Stimulated activated CD8-positive, alpha-beta memory T cell treated with anti-CD3 and anti-CD28 coated beads, Interleukin-4, amount 100 ng/mL, for 4 hours (primary cell): ENCODE data around the gene KCNK6.
A peak's percentile ranks its signal among the peaks of the same experiment; 100 is the strongest.

ENCODE experiments used
- DNase-seq, 2 donors: peaks; one replicate each; pipeline ENCODE4 v3.0.0-alpha.2; 2020; ENCODE audit warnings: low read depth in 2 of 2, low spot score in 1 of 2

The KCNK6 gene

DNA sequence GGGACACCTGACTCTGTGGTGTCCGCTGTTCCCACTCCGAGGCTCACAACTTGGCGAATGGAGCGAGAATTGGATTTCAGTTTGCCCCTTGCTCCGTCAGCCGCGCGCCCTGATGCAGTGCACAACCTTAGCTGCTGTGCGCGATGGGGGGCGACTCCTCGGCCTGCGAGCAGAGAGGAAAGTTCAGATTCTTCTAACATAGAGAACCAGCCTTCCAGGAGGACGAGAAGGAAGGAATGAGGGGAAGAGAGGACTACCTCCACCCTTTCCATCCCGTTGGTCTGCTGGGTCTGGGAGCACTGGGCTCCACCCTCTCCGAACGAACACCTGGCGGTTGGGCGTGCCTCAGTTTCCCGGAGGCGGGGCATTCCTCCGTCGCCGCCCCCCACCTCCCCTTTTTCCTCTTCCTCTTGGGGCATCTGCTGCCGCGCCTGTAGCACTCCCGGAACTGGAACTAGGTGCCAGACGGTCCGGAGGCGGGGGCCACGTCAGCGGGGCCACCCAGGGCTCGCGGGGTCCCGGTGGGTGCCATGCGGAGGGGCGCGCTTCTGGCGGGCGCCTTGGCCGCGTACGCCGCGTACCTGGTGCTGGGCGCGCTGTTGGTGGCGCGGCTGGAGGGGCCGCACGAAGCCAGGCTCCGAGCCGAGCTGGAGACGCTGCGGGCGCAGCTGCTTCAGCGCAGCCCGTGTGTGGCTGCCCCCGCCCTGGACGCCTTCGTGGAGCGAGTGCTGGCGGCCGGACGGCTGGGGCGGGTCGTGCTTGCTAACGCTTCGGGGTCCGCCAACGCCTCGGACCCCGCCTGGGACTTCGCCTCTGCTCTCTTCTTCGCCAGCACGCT, at the start of gene KCNK6:
KCNK6 (plus strand) TSS at position 425 of the 838 bp plus-strand sequence; CDS start at position 531, 106 bp downstream.
- peak; percentile 13 to 54 for DNase-seq

- no peak for DNase-seq
These were observed 49.0 kb upstream of the KCNK6 start for GRCh38 chr19:38270587-38271167.

DNA sequence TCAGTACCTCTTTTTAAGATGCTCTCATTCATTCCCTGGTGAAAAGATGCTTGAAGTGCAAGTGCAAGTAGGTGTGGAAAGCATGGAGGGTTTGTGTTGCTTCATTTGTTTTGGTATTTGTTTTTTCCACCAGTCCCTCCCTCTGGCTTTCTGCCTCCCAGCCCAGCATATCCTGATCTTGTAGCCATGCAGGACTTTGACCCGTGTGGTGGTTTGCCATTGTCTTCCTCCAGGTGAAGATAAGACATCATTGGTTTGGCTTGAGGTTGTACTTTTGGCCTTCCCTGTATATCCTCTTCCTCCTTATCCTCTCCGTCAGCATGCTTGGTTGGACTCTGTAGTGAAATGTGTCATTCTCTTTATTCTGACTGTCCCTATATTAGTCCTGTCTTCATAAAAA, 46.1 kb upstream of the KCNK6 start:
- no peak for DNase-seq

DNA sequence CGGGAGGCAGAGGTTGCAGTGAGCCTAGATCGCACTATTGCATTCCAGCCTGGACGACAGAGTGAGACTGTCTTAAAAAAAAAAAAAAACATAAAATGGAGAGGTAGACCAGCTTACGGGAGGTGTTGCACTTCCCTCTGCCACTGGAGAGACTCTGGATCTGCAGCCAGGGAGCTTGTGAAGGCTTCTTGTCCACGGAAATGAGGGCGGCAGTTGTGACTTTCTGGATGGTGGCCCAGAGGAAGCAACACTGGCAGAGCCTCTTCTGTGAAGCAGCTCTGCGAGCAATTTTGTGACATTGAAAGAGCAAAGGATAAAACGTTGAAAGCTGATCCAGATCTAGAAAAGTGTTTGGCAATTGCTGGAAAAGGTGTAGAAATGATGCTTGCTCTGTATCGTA, 44.9 kb upstream of the KCNK6 start:
- DNase-seq = no peak

DNA sequence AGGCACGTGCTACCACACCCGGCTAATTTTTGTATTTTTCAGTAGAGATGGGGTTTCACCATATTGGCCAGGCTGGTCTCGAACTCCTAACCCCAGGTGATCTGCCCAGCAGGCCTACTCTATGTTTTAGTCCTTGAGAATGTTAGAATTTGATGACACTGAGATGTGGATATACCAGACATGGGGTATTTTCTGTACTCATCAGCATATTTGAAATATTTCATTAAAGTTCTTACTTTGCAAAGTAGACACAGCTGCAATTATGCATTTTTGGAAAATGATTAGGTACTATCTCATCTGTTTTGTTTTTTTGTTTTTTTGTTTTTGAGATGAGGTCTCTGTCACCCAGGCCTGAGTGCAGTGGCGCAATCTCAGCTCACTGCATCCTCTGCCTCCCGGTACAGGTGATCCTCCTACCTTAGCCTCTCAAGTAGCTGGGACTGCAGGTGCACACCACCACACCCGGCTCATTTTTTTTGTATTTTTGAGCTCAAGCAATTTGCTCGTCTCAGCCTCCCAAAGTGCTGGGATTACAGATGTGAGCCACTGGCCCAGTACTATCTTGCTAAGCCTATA, 42.6 kb upstream of the KCNK6 start:
- DNase-seq = no peak

DNA sequence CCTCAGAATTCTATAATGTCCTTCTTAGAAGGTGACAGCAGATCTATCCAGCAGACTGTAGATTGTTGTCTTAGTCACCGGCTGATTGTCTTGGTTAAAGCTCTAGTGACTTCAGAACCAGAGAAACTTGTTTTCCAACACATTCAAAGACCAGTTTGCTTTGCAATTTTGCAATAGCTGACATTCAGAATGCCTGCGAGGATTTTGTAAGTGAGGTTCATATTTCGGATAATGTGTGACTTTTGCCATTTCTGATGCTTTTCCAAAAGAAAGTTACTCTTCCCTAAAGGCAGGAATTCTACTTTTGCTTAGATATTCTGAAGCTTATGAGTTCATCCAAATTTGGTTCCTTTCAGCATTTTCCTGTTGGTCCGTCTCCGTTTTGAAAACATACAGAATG, 42.1 kb upstream of the KCNK6 start:
- DNase-seq = no peak

- DNase-seq = no peak
These were observed 41.5 kb upstream of the KCNK6 start for GRCh38 chr19:38277969-38278680.

GRCh38 chr19:38278751-38279150, 40.9 kb upstream of the KCNK6 start:
- DNase-seq = no peak

GRCh38 chr19:38280030-38280921, 39.4 kb upstream of the KCNK6 start:
- no peak for DNase-seq

- no peak for DNase-seq
These were observed 37.7 kb upstream of the KCNK6 start for GRCh38 chr19:38281811-38282566.

DNA sequence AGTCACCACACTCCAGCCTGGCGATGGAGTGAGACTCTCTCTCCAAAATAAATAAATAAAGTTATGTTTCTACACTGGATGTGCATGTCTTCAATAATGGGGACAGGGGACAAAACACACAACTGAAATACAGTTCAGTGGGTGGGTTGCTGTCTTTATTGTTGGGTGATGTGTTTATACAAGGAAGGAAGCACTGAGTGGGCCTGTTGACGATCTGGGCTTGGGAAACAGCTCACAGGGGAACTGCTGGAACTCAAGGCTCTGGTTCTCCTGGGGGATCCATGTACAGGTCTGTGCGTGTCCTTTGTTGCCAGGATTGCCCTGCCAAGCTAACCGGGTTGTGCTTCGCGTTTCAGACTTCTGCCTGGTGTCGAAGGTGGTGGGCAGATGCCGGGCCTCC, 36.4 kb upstream of the KCNK6 start:
- DNase-seq = no peak

DNA sequence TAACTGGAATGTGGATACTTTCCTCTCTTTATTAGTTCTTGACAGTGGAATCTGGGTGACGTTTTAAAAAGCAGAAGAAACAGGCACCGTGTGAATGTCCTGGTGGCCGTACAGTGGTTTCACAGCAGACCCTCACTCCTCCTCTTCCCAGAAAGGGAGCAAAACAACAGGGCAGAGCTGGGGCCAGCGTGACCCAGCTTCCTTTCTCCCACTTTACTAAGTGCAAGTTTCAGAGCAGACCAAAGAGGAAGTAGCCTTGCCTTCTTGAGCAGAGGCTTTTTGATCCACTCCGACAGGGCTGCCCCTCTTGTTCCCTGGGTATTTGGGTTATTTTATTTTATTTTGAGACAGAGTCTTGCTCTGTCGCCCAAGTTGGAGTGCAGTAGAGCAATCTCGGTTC, 35.2 kb upstream of the KCNK6 start:
- no peak for DNase-seq

DNA sequence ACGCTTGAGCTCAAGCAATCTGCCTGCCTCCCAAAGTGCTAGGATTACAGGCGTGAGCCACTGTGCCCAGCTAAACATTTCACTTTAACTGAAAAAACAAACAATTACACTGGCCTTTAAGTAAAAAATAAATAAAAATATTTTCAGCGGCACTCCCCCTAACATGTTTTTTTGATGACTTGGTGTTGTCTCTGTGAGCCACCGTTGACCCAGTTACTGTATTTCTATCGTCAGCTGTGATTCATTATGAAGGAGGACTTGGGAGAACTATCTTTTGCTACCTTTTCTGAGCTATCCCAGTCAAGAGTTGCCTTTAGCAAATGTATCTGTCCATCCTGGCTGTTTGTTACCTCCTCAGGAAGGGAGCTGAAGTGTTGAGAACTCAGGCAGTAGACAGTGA, 34.1 kb upstream of the KCNK6 start:
- DNase-seq = no peak

GRCh38 chr19:38287604-38288003, 32.0 kb upstream of the KCNK6 start:
- DNase-seq = no peak

- DNase-seq = no peak
These were observed 31.4 kb upstream of the KCNK6 start for GRCh38 chr19:38288123-38288855.

- DNase-seq = no peak
These were observed 29.7 kb upstream of the KCNK6 start for GRCh38 chr19:38289955-38290354.

GRCh38 chr19:38290631-38291147, 29.0 kb upstream of the KCNK6 start:
- DNase-seq = no peak

DNA sequence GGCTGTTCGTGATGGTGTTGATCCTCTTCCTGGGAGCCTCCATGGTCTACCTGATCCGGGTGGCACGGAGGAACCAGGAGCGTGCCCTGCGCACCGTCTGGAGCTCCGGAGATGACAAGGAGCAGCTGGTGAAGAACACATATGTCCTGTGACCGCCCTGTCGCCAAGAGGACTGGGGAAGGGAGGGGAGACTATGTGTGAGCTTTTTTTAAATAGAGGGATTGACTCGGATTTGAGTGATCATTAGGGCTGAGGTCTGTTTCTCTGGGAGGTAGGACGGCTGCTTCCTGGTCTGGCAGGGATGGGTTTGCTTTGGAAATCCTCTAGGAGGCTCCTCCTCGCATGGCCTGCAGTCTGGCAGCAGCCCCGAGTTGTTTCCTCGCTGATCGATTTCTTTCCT, 27.8 kb upstream of the KCNK6 start:
- DNase-seq = no peak

DNA sequence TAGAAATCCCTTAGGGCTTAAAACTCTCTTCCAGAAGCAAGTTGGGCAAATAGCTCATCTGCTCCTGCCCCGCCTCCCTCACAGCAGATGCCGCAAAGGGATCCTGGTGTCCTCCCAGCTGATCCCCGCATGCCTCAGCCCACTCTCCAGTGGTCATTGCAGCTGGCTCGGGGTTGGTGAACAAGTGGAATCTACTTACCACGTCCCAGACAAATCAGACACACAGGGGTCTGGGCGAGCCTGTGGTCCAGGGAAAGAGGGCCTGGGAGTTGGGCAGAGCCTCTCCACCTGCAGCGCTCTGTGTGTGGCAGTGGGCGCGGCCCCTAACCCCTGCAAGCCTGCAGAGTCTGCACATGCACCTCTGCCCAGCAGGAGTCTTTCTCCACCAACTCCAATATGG, 26.4 kb upstream of the KCNK6 start:
- DNase-seq = no peak
